ENCODE results near the gene POLG. TPM values are rescaled to one million over a fixed set of nuclear protein-coding genes. Genes with fewer than 3 reads are reported as not detected.

The POLG gene
- total RNA-seq, 1 donor from 2014 or later, result 25.2 TPM

GRCh38 chr15:89379251-89379695 is 44.6 kb upstream of the POLG start:
- Mint-ChIP-seq H3K4me1 (peaks cover 4% of the 10 kb centered on the region), H3K36me3 (no peaks in the 10 kb centered on the region), H3K9me3 (peaks cover 4% of the 10 kb centered on the region), H3K4me3 (no peak overlapping the region), H3K27ac (no peak overlapping the region), H3K27me3 (ENCODE audit: insufficient read depth, low read depth) (peaks cover 92% of the 10 kb centered on the region)
- H3K9ac ChIP-seq, result no peak overlapping the region
- no peak for TF ChIP-seq CTCF (IDR thresholded peaks at IDR 0.05)
- no peak for TF ChIP-seq EZH2 (IDR thresholded peaks at IDR 0.05)
- no peak for TF ChIP-seq EZH2phosphoT487 (IDR thresholded peaks at IDR 0.05)
- no peaks in the 10 kb centered on the region for H3K9me3 ChIP-seq (ENCODE audit: low read depth)
- peaks cover 28% of the 10 kb centered on the region for H4K20me1 ChIP-seq (ENCODE audit: low read depth)
- H3K79me2 ChIP-seq (ENCODE audit: low read depth), result no peaks in the 10 kb centered on the region
- H3K4me3 ChIP-seq, result peak overlapping the region; percentile 33
- peaks cover 21% of the 10 kb centered on the region for H3K4me1 ChIP-seq
- H3K4me2 ChIP-seq, result peak overlapping the region; percentile 72
- peaks cover 18% of the 10 kb centered on the region for H3F3A ChIP-seq (ENCODE audit: low read depth)
- H3K27me3 ChIP-seq, result peaks cover 100% of the 10 kb centered on the region
- no peaks in the 10 kb centered on the region for H3K36me3 ChIP-seq
- H3K27ac ChIP-seq, result no peak overlapping the region
- H2AFZ ChIP-seq (replicated peaks), result peak overlapping the region; percentile 92
- no peak for DNase-seq (ENCODE audit: low spot score)

DNA sequence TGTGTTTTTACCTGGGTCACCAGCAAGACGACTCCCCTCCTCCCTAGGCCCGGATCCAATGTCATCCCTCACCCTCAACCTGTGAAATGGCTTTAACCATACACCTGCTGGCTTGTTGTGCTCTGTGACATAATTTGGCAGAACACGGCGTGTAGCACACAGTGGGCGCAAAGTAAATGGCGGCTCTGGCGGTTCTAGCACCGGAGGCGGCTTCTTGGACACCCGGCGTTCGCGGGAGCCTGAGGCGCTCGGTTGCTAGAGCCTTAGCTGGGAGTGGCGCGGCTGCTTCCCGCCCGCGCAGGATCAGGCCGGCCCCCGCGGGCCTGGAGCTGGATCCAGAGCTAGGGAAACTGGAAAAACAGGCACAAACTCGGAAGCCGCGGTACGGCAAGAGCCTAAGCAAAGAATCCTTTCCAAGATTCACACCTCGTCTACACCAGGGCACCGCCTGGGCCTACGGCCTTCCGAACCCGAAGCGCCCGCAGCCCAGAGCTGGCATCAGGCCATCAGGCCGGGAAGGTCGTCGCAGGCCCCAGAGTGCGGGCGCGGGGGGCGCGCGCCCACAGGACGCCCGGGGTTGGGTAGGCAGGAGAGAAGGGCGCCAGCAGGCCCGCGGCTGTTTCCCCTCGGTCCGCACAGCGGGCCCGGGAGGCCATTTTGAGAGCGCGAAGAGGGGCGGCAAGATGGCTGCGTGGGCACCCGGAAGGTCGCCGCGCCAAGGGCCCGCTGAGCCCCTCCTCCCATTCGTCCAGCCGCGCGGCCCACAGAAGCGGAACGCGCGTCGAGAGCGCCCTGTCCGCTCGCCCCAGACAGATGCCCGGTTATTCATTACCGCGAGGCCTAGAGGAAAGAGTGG is 43.9 kb upstream of the POLG start:
- Histone ChIP-seq H3K4me2 (peak overlapping the region; percentile 72), H3K27ac (no peak overlapping the region), H3K27me3 (peaks cover 100% of the 10 kb centered on the region), H3K9ac (no peak overlapping the region), H3F3A (ENCODE audit: low read depth) (peaks cover 23% of the 10 kb centered on the region), H3K9me3 (ENCODE audit: low read depth) (no peaks in the 10 kb centered on the region), H3K79me2 (ENCODE audit: low read depth) (no peaks in the 10 kb centered on the region), H4K20me1 (ENCODE audit: low read depth) (peaks cover 36% of the 10 kb centered on the region), H2AFZ (replicated peaks) (peak overlapping the region; percentile 92), H3K4me3 (peak overlapping the region; percentile 33), H3K4me1 (peaks cover 22% of the 10 kb centered on the region), H3K36me3 (no peaks in the 10 kb centered on the region)
- TF ChIP-seq EZH2phosphoT487 (IDR thresholded peaks at IDR 0.05) (peak; percentile 96), EZH2 (IDR thresholded peaks at IDR 0.05) (peak; percentile 99), CTCF (IDR thresholded peaks at IDR 0.05) (no peak)
- Mint-ChIP-seq H3K36me3 (no peaks in the 10 kb centered on the region), H3K9me3 (peaks cover 4% of the 10 kb centered on the region), H3K4me1 (peaks cover 4% of the 10 kb centered on the region), H3K27ac (no peak overlapping the region), H3K27me3 (ENCODE audit: insufficient read depth, low read depth) (peaks cover 92% of the 10 kb centered on the region), H3K4me3 (peak overlapping the region; percentile 67)
- peak; percentile 59 for DNase-seq (ENCODE audit: low spot score)

DNA sequence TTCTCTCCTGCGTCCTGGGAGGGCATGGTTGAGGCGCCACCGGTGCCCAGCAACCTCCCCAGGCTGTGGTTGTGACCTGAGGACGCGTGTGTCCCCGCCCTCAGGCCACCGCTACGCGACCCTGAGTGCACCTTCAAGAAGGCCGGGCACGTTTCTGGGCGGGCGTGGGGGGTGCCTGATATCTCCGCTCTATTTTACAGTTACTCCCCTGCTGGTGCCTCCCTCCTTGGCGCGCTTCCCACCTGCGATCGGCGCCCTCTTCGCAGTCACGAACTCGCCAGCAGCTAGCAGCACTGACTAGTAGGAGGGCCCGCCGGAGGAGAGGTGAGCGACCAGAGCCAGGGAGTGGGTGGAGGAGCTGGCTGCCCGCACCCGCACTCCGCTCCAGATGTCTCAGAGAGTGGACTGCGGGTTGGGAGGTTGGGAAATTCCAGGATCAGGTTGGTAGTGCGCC is 43.2 kb upstream of the POLG start:
- peak; percentile 23 for DNase-seq (ENCODE audit: low spot score)
- H3K4me3 Mint-ChIP-seq, result no peak overlapping the region
- Histone ChIP-seq H3K79me2 (ENCODE audit: low read depth) (no peaks in the 10 kb centered on the region), H3K4me3 (no peak overlapping the region), H3K27me3 (peaks cover 100% of the 10 kb centered on the region), H3K9ac (no peak overlapping the region), H2AFZ (replicated peaks) (peak overlapping the region; percentile 92), H3K9me3 (ENCODE audit: low read depth) (no peaks in the 10 kb centered on the region), H4K20me1 (ENCODE audit: low read depth) (peaks cover 37% of the 10 kb centered on the region), H3K4me2 (peak overlapping the region; percentile 72), H3K36me3 (no peaks in the 10 kb centered on the region), H3K27ac (no peak overlapping the region), H3F3A (ENCODE audit: low read depth) (peaks cover 23% of the 10 kb centered on the region), H3K4me1 (peaks cover 16% of the 10 kb centered on the region)
- H3K27me3 Mint-ChIP-seq (ENCODE audit: insufficient read depth, low read depth), result peaks cover 91% of the 10 kb centered on the region
- H3K36me3 Mint-ChIP-seq, result no peaks in the 10 kb centered on the region
- H3K27ac Mint-ChIP-seq, result no peak overlapping the region
- TF ChIP-seq EZH2 (IDR thresholded peaks at IDR 0.05) (no peak), CTCF (IDR thresholded peaks at IDR 0.05) (no peak), EZH2phosphoT487 (IDR thresholded peaks at IDR 0.05) (no peak)
- H3K9me3 Mint-ChIP-seq, result peaks cover 4% of the 10 kb centered on the region
- H3K4me1 Mint-ChIP-seq, result no peaks in the 10 kb centered on the region
